ENCODE measurements around the gene JAK1.

GRCh38 chr1:64885648-64886047 lies 80.7 kb downstream of the JAK1 start:
- TF ChIP-seq EZH2phosphoT487 (IDR thresholded peaks at IDR 0.05; ENCODE audit: low read length) (no peak), EZH2 (optimal IDR thresholded peaks at IDR 0.05; ENCODE audit: low read depth, low read length) (no peak), CTCF (IDR thresholded peaks at IDR 0.05; ENCODE audit: low read length) (no peak)

Data from MM.1S (cell line).